ENCODE measurements around the gene NCAPG.

Gene NCAPG

DNA sequence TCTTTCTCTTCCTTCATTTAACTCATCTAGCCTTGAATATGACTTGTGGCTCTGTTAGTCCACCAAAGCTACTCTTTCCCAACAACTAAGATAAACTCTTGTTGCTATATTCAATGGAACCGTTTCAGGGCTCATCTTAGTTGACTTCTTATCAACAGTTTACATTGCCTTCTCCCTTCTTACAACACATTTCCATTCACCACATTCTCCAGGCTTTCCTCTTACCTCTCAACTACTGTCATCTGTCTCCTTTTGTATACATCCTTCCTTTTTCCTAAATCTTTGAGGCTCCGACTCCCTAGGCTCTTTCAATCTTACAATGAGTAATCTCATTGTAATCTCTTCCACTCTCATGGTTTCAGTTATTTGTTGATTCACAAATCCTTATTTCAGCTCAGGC lies 58.5 kb downstream of the NCAPG start:
- DNase-seq (ENCODE audit: low read depth, low spot score): no peak

- no peak for DNase-seq (ENCODE audit: low read depth, low spot score)
Measured at GRCh38 chr4:17875402-17876070, 64.8 kb downstream of the NCAPG start.

GRCh38 chr4:17876943-17877342 lies 66.2 kb downstream of the NCAPG start:
- no peak for DNase-seq (ENCODE audit: low read depth, low spot score)

DNA sequence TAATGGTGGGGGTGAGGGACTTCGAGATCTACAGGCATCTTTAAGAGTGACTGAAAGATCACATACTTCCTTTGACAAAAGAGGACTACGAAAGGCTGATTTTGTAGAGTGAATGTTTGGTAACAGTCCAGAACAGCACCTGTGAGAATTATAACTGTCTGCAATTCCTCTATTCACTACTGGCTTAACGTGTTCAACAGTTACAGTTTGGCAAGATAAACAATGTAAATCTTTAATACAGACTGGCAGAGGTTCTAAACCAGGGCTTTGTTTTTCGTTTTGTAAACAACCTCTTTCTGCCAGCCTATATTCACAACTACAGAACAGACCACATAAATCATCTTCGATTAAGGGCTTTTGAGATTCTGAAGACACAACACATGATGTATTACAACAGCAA lies 66.9 kb downstream of the NCAPG start:
- no peak for DNase-seq (ENCODE audit: low read depth, low spot score)

- DNase-seq (ENCODE audit: low read depth, low spot score): no peak
Measured at GRCh38 chr4:17884063-17884462, 73.3 kb downstream of the NCAPG start.

- no peak for DNase-seq (ENCODE audit: low read depth, low spot score)
Measured at GRCh38 chr4:17884511-17884910, 73.7 kb downstream of the NCAPG start.

GRCh38 chr4:17889692-17890091 lies 78.9 kb downstream of the NCAPG start:
- no peak for DNase-seq (ENCODE audit: low read depth, low spot score)

- DNase-seq (ENCODE audit: low read depth, low spot score): no peak
Measured at GRCh38 chr4:17894421-17894820, 83.6 kb downstream of the NCAPG start.
